ENCODE measurements around the gene EIF4A3.

GRCh38 chr17:80158846-80159245, 11.9 kb upstream of the EIF4A3 start:
- TF ChIP-seq USF2 (CRISPR knock-in tag; IDR thresholded peaks at IDR 0.05) (no peak), IRF2 (CRISPR knock-in tag; IDR thresholded peaks at IDR 0.05; ENCODE audit: borderline replicate concordance, low read depth) (no peak), CREB1 (CRISPR knock-in tag; IDR thresholded peaks at IDR 0.05) (no peak), CTCF (IDR thresholded peaks at IDR 0.05) (no peak), FOXP4 (CRISPR knock-in tag; IDR thresholded peaks at IDR 0.05) (no peak), TCF7 (CRISPR knock-in tag; IDR thresholded peaks at IDR 0.05; ENCODE audit: low read depth) (no peak), CREM (CRISPR knock-in tag; IDR thresholded peaks at IDR 0.05) (no peak)
